Stimulated activated CD8-positive, alpha-beta memory T cell treated with anti-CD3 and anti-CD28 coated beads, Interleukin-15, amount 100 ng/mL, for 1 hour (primary cell): ENCODE results near the gene AOPEP.
"Not testable (repeated sequence)": the region's sequence is repeated elsewhere in the genome, so short reads cannot be mapped to it uniquely, and the experiment has no call there.

Experiments used
- DNase-seq: peaks from one replicate; pipeline ENCODE4 v3.0.0-alpha.2; 2020; ENCODE audit warnings: low read depth

AOPEP gene

GRCh38 chr9:94818178-94818541 is 91.7 kb downstream of the AOPEP start:
- DNase-seq: no peak

DNA sequence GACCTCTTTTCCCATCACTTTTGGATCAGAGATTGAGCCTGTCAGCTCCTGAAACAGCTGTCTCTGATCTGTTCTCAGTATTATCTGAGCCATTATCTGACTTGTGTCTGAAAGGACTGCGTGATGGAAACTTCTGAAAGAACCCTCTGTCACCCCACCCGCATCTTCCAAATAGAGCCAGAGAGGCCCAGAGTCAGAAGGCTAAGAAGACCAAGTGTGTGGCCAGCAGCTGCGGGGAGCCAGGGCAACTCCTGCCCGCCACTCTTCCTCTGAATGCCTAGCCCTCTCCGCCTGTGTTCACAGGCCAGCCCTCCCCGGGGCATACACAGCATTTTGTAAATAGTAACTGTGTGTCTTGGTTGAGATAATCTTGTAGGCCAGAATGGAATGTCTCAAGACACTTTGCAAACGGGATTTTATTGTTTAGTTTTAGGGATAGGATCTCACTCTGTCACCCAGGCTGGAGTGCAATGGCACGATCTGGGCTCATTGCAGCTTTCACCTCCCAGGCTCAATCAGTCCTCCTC is 92.7 kb downstream of the AOPEP start:
- no peak for DNase-seq

GRCh38 chr9:94821098-94821887 is 94.8 kb downstream of the AOPEP start:
- DNase-seq: no peak

- no peak for DNase-seq
These were observed 95.8 kb downstream of the AOPEP start for GRCh38 chr9:94822273-94822672.

DNA sequence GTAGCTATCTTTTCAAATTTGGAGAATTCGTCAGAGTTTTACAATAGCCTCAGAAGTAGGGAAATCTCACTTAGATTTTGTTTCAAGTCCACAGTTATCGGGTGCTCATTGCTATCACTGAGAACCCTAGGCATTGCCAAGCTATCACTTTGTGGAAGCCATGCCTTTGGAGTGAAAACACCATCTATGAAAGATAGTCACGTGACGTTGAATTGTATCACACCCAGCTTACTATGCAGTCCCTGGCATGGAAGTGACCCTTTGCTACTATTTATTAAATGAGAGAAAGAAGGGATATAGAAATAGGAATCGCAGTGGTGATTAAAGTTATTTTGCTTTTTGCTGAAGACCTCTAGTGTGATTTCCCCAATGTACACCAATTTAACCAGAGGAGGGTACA is 97.2 kb downstream of the AOPEP start:
- no peak for DNase-seq

DNA sequence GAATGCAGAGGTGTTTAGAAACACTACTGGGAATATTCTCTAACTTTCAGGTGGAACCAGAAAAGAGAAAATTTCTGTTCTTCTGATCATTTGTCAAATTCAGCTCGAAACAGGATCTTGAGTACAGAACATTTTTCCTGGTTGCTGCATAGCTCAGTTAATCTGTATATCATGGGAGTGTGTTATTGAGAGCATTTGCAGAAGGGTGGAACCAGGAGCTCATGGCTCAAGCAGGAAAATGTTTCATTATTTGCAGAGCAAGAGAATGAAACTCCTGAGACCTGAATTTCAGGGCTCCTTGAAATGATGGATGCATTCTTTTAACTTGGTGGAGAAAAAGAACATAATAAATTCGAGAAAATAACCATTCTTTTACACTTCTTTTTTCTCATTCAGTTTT is 97.9 kb downstream of the AOPEP start:
- DNase-seq: no peak

GRCh38 chr9:94824913-94825610 is 98.6 kb downstream of the AOPEP start:
- no peak for DNase-seq

GRCh38 chr9:94825611-94825958 is 99.1 kb downstream of the AOPEP start:
- DNase-seq: no peak

- DNase-seq: no peak
These were observed 99.5 kb downstream of the AOPEP start for GRCh38 chr9:94826044-94826443.

DNA sequence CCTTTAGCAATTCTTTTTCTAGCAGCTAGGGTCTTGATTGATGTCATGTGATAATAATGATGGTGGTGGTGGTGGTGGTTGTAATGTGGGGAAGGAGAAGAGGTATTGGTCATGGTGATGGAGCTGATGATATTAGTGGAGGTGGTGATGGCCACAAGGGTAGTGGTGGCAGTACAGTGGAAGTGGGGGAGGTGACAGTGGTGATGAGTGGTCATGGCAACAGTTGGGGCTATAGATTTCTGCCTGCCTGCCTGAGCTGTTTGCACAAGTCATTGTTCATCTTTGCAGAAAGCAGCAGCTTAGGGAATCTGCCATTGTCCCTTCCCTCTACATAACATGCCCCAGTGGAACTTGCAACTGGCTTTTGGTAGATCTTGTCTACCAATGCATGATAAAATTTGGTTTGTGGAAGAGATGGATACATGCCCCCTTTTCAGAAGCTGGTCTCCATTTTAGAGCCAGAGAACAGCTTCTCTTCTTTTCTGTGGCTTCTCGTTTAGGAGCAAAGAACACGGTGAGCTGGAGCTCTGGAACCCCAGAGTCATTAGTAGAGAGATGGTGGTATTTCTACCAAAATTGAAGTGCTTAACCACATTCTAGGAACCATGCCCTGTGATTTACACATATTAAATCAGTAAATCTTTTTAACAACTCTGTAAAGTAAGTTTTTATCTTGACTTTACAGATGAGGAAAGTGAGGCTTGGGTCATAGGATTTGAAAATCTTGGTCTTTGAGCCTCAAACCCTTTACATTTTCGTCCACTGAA is 100.3 kb downstream of the AOPEP start:
- no peak for DNase-seq

DNA sequence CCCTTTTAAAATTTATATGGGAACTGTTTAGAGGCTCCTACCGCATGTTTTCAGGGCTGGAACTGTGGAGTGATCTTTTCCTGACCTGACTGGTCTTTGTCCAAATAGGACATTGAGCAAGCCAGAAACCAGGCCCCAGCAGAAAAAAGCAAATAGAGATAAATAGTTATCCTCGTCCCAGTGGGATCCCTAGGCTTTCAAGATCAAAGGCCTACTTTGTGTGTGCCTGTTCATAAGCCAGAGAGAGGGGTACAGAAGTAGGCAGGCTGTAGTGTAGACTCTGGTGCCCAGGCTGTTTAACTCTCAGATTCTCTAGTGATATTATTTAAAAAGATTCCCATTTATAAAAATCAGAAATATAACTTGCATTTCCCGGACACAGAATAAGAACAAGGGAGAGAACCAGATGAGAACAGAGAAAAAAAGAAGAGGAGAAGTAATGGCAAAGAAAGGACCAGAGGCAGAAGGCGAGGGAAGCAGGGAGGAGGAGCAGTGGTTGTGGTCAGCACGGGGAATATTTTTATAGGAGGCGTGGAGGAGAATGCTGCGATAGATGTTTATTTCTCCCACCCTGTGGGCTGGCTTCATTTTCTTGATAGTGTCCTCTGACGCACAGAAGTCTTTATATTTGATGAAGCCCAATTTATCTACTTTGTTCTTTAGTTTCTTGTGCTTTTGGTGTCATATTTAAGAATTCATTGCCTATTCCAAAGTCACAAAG is 101.2 kb downstream of the AOPEP start:
- DNase-seq: no peak

DNA sequence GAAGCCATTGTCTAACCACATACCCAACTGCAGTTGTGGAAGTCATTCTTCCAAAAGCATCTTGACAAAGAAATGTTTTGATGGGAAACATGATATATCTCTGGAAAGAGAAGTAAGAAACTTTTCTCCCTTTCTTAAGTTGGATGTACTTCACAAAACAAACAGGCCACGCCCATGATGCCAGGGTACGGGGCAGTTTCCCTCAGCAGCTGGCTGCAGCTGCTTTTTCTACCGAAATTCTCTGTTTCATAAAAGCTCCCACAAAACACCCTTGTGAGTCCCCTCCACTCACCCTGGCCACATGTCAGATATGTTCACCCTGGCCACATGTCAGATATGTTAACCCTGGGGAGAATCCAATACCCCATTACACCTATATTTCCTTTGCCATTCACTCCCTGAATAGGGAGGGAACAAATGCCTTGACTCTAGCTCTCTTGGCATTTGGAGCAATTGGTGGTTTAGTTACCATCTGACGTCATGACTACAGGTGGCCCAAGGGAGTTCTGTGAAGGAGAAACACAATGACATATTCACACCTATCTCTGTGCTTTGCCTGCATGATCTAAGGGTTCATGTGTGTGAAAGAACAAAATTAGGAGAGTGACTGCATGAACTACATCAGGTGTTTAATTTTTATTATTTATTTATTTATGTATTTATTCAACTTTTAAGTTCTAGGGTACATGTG is 103.0 kb downstream of the AOPEP start:
- DNase-seq: no peak

DNA sequence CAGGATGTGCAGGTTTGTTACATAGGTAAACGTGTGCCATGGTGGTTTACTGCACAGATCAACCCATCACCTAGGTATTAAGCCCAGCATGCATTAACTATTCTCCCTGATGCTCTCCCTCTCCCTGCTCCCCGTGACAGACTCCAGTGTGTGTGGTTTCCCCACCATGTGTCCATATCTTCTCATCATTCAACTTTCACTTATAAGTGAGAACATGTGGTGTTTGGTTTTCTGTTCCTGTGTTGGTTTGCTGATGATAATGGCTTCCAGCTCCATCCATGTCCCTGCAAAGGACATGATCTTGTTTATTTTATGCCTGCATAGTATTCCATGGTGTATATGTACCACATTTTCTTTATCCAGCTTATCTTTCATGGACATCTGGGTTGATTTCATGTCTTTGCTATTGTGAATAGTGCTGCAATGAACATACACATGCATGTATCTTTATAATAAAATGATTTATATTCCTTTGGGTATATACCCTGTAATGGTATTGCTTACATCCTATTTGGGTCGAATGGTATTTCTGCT is 103.6 kb downstream of the AOPEP start:
- DNase-seq: not testable (repeated sequence)

- DNase-seq: no peak
These were observed 107.3 kb downstream of the AOPEP start for GRCh38 chr9:94833802-94834201.

DNA sequence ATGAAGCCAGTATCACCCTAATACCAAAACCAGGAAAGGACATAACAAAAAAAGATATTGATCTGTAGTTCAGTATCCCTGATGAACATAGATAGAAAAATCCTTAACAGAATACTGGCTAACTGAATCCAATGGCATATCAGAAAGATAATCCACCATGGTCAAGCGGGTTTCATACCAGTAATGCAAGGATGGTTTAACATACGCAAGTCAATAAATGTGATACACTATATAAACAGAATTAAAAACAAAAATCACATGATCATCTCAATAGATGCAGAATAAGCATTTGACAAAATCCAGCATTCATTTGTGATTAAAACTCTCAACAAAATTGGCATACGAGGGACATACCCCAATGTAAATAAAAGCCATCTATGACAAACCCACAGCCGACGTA is 110.9 kb downstream of the AOPEP start:
- DNase-seq: no peak

GRCh38 chr9:94839398-94839797 is 112.9 kb downstream of the AOPEP start:
- DNase-seq: no peak

- no peak for DNase-seq
These were observed 114.2 kb downstream of the AOPEP start for GRCh38 chr9:94840738-94841137.

- DNase-seq: no peak
These were observed 116.6 kb downstream of the AOPEP start for GRCh38 chr9:94843134-94843533.

GRCh38 chr9:94846739-94847138 is 120.2 kb downstream of the AOPEP start:
- DNase-seq: no peak

- no peak for DNase-seq
These were observed 121.0 kb downstream of the AOPEP start for GRCh38 chr9:94847486-94847885.

DNA sequence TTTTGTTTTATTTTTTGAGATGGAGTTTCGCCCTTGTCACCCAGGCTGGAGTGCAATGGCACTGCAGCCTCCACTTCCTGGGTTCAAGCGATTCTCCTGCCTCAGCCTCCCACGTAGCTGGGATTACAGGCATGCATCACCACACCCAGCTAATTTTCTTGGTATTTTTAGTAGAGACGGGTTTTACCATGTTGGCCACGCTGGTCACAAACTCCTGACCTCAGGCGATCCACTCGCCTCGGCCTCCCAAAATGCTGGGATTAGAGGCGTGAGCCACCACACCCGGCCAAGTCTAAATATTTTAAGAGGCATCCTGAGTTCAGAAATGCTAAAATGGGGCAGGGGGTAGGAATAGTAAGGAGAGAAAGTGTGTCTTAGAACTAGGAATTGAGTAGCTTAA is 122.3 kb downstream of the AOPEP start:
- not testable (repeated sequence) for DNase-seq
